Measurements from ENCODE around the gene TXNDC11.

The TXNDC11 gene

GRCh38 chr16:11655655-11656054 is 87.0 kb downstream of the TXNDC11 start:
- Histone ChIP-seq H3K4me3 (IDR thresholded peaks at IDR 0.05; ENCODE audit: insufficient read depth, low read depth, low read length) (no peak overlapping the region), H3K4me1 (ENCODE audit: low read depth, poor library complexity, severe bottlenecking) (no peaks in the 10 kb centered on the region), H3K27ac (no peak overlapping the region), H3K9ac (no peak overlapping the region), H4K20me1 (ENCODE audit: insufficient read depth) (no peaks in the 10 kb centered on the region), H3K36me3 (ENCODE audit: insufficient read depth) (no peaks in the 10 kb centered on the region), H2AFZ (ENCODE audit: low read depth) (no peak overlapping the region), H3K4me2 (no peak overlapping the region), H3K79me2 (ENCODE audit: insufficient read depth, low read depth) (no peaks in the 10 kb centered on the region), H3K27me3 (ENCODE audit: insufficient read depth, low read depth) (no peaks in the 10 kb centered on the region; the same call in 1 of the 2 replicates)
- TF ChIP-seq CTCF (conservative IDR thresholded peaks at IDR 0.05; ENCODE audit: low read depth, low read length): no peak

- H2AFZ ChIP-seq (ENCODE audit: low read depth): no peak overlapping the region
- no peak overlapping the region for H3K9ac ChIP-seq
- no peak for TF ChIP-seq CTCF (conservative IDR thresholded peaks at IDR 0.05; ENCODE audit: low read depth, low read length)
- H3K36me3 ChIP-seq (ENCODE audit: insufficient read depth): no peaks in the 10 kb centered on the region
- H3K4me3 ChIP-seq (IDR thresholded peaks at IDR 0.05; ENCODE audit: insufficient read depth, low read depth, low read length): no peak overlapping the region
- no peaks in the 10 kb centered on the region for H3K4me1 ChIP-seq (ENCODE audit: low read depth, poor library complexity, severe bottlenecking)
- no peak overlapping the region for H3K27ac ChIP-seq
- no peak overlapping the region for H3K4me2 ChIP-seq
- no peaks in the 10 kb centered on the region for H4K20me1 ChIP-seq (ENCODE audit: insufficient read depth)
- no peaks in the 10 kb centered on the region for H3K79me2 ChIP-seq (ENCODE audit: insufficient read depth, low read depth)
- H3K27me3 ChIP-seq (ENCODE audit: insufficient read depth, low read depth): no peaks in the 10 kb centered on the region
These were observed 90.9 kb downstream of the TXNDC11 start for GRCh38 chr16:11651796-11652195.

- no peaks in the 10 kb centered on the region for H3K4me1 ChIP-seq (ENCODE audit: low read depth, poor library complexity, severe bottlenecking)
- H3K9ac ChIP-seq: no peak overlapping the region
- no peaks in the 10 kb centered on the region for H3K79me2 ChIP-seq (ENCODE audit: insufficient read depth, low read depth)
- no peak overlapping the region for H3K27ac ChIP-seq
- TF ChIP-seq CTCF (conservative IDR thresholded peaks at IDR 0.05; ENCODE audit: low read depth, low read length): no peak
- H3K4me3 ChIP-seq (IDR thresholded peaks at IDR 0.05; ENCODE audit: insufficient read depth, low read depth, low read length): no peak overlapping the region
- no peaks in the 10 kb centered on the region for H3K36me3 ChIP-seq (ENCODE audit: insufficient read depth)
- H3K27me3 ChIP-seq (ENCODE audit: insufficient read depth, low read depth): no peaks in the 10 kb centered on the region
- H2AFZ ChIP-seq (ENCODE audit: low read depth): no peak overlapping the region
- H4K20me1 ChIP-seq (ENCODE audit: insufficient read depth): no peaks in the 10 kb centered on the region
- no peak overlapping the region for H3K4me2 ChIP-seq
These were observed 91.7 kb downstream of the TXNDC11 start for GRCh38 chr16:11650641-11651591.

- Histone ChIP-seq H3K27ac (no peak overlapping the region), H3K27me3 (ENCODE audit: insufficient read depth, low read depth) (no peaks in the 10 kb centered on the region), H3K9ac (no peak overlapping the region), H3K36me3 (ENCODE audit: insufficient read depth) (no peaks in the 10 kb centered on the region), H3K79me2 (ENCODE audit: insufficient read depth, low read depth) (no peaks in the 10 kb centered on the region), H4K20me1 (ENCODE audit: insufficient read depth) (no peaks in the 10 kb centered on the region), H3K4me1 (ENCODE audit: low read depth, poor library complexity, severe bottlenecking) (no peaks in the 10 kb centered on the region), H2AFZ (ENCODE audit: low read depth) (no peak overlapping the region), H3K4me2 (no peak overlapping the region), H3K4me3 (IDR thresholded peaks at IDR 0.05; ENCODE audit: insufficient read depth, low read depth, low read length) (no peak overlapping the region)
- TF ChIP-seq CTCF (conservative IDR thresholded peaks at IDR 0.05; ENCODE audit: low read depth, low read length): no peak
These were observed 93.4 kb downstream of the TXNDC11 start for GRCh38 chr16:11649276-11649675.
